ENCODE data around the gene CLMP. TPM values are rescaled to one million over a fixed set of nuclear protein-coding genes. Genes with fewer than 3 reads are reported as not detected.

The CLMP gene
- polyA plus RNA-seq, 3 donors from 2014 or later: 0.11 to 0.58 TPM; not detected in 1

DNA sequence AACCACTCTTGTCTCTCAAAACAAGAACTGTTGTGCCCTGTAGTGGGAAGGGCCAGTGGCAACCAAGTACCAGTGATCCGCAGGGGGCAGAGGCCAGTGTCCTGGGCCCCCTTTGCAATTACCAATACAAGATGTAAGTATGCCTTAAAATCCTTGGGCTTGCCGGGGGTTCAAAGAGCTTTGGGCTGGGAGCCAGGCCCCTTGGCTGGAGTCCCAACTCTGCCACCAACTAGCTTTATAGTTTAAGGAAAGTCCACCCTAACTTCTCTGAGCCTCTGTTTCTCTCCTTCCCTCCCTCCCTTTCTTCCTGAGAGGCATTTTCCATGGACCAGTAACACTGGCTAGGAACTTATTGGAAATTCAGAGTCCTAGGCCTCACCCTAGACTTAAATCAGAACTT, 15.5 kb downstream of the CLMP start:
- Mint-ChIP-seq H3K27ac (no peak overlapping the region), H3K9me3 (no peaks in the 10 kb centered on the region), H3K4me1 (no peaks in the 10 kb centered on the region), H3K27me3 (ENCODE audit: low read depth in 3 of 3) (peaks cover 0 to 12% (median 2%) of the 10 kb centered on the region in 3 donors), H3K4me3 (no peak overlapping the region), H3K36me3 (peaks cover 0 to 4% (median 0%) of the 10 kb centered on the region in 3 donors)
- DNase-seq: no peak

DNA sequence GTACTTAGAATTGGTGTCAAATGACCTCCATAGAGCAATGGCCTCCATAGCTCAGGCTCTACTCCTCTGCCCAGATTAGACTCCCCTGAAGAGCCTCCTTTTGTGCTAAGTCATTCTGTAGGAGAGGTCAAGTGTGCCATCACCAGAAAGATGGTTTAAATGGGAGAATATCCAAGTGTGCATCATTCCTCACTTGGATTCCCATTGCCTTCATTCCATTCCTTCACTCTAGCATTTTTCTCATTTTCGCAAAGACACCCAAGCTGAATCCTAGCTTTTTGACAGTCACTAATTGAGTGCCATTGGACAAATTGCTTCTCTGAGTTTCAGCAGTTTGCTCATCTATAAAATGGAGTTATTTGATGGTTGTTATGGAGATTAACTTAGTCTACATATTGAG, 16.9 kb downstream of the CLMP start:
- H3K9me3 Mint-ChIP-seq: no peaks in the 10 kb centered on the region
- DNase-seq: no peak
- no peak overlapping the region for H3K27ac Mint-ChIP-seq
- no peak overlapping the region for H3K4me3 Mint-ChIP-seq
- H3K36me3 Mint-ChIP-seq: peaks cover 0 to 4% (median 0%) of the 10 kb centered on the region in 3 donors
- H3K4me1 Mint-ChIP-seq: no peaks in the 10 kb centered on the region
- peaks cover 0 to 12% (median 2%) of the 10 kb centered on the region in 3 donors for H3K27me3 Mint-ChIP-seq (ENCODE audit: low read depth in 3 of 3)

DNA sequence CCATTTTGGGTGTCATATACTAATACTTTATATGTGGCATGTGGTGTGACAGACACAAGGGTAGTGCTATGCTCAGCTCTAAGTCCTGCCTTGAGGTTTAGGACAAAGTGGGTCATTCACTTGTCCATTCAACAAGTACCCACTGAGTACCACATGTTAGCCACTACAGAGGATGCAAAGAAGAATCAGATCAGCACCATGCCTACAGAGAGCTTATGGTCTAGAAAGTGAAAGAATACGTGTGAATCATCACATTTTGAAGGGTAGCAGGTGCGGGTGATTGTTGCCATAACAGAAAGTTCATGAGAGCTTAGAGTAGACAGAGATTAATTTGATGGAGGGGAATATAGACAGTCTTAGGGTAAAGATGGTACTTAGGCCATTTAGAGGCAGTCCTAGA, 18.3 kb downstream of the CLMP start:
- no peaks in the 10 kb centered on the region for H3K4me1 Mint-ChIP-seq
- H3K4me3 Mint-ChIP-seq: no peak overlapping the region
- peaks cover 0 to 4% (median 0%) of the 10 kb centered on the region in 3 donors for H3K36me3 Mint-ChIP-seq
- no peaks in the 10 kb centered on the region for H3K9me3 Mint-ChIP-seq
- H3K27ac Mint-ChIP-seq: no peak overlapping the region
- DNase-seq: no peak
- H3K27me3 Mint-ChIP-seq (ENCODE audit: low read depth in 3 of 3): peaks cover 0 to 10% (median 2%) of the 10 kb centered on the region in 3 donors

GRCh38 chr11:123174196-123175183, 20.6 kb downstream of the CLMP start:
- no peak overlapping the region for H3K27ac Mint-ChIP-seq

GRCh38 chr11:123173856-123174186, 21.2 kb downstream of the CLMP start:
- no peak overlapping the region for H3K27ac Mint-ChIP-seq
- no peak for DNase-seq
- no peaks in the 10 kb centered on the region for H3K4me1 Mint-ChIP-seq
- no peaks in the 10 kb centered on the region for H3K9me3 Mint-ChIP-seq
- peaks cover 0 to 3% (median 3%) of the 10 kb centered on the region in 3 donors for H3K27me3 Mint-ChIP-seq (ENCODE audit: low read depth in 3 of 3)
- no peak overlapping the region for H3K4me3 Mint-ChIP-seq
- peaks cover 0 to 4% (median 0%) of the 10 kb centered on the region in 3 donors for H3K36me3 Mint-ChIP-seq

More at GRCh38 chr11:123174196-123175183, 20.6 kb downstream of the CLMP start:
- no peak for DNase-seq
- H3K4me3 Mint-ChIP-seq: no peak overlapping the region
- H3K27me3 Mint-ChIP-seq (ENCODE audit: low read depth in 3 of 3): peaks cover 0 to 2% (median 2%) of the 10 kb centered on the region in 3 donors
- H3K9me3 Mint-ChIP-seq: no peaks in the 10 kb centered on the region
- H3K4me1 Mint-ChIP-seq: no peaks in the 10 kb centered on the region
- H3K36me3 Mint-ChIP-seq: peaks cover 0 to 4% (median 0%) of the 10 kb centered on the region in 3 donors

- peaks cover 0 to 2% (median 2%) of the 10 kb centered on the region in 3 donors for H3K27me3 Mint-ChIP-seq (ENCODE audit: low read depth in 3 of 3)
- H3K36me3 Mint-ChIP-seq: no peaks in the 10 kb centered on the region
- no peak overlapping the region for H3K4me3 Mint-ChIP-seq
- no peaks in the 10 kb centered on the region for H3K4me1 Mint-ChIP-seq
- no peak overlapping the region for H3K27ac Mint-ChIP-seq
- no peaks in the 10 kb centered on the region for H3K9me3 Mint-ChIP-seq
- DNase-seq: no peak
These were observed 21.8 kb downstream of the CLMP start for GRCh38 chr11:123173040-123173855.

- DNase-seq: no peak
- Mint-ChIP-seq H3K4me1 (no peaks in the 10 kb centered on the region), H3K27ac (no peak overlapping the region), H3K9me3 (no peaks in the 10 kb centered on the region), H3K27me3 (ENCODE audit: low read depth in 3 of 3) (peaks cover 0 to 2% (median 2%) of the 10 kb centered on the region in 3 donors), H3K4me3 (no peak overlapping the region), H3K36me3 (no peaks in the 10 kb centered on the region)
These were observed 24.1 kb downstream of the CLMP start for GRCh38 chr11:123170929-123171328.

DNA sequence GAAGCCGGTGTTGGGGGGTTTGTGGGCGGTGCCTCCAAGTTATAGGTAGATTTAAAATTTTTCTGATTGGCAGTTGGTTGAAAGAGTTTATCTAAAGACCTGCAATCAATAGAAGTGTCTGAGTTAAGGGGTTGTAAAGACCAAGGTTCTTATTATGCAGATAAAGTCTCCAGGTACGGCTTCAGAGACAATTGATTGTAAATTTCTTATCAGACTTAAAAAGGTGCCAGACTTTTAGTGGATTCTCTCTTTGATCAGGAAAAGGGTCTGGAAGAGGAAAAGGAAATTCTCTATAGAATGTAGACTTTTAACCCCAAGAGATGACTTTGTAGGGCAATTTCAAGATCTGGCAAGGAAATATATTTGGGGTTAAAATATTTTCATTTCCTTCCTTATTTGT, 25.2 kb downstream of the CLMP start:
- no peak overlapping the region for H3K27ac Mint-ChIP-seq
- DNase-seq: no peak
- H3K4me3 Mint-ChIP-seq: no peak overlapping the region
- no peaks in the 10 kb centered on the region for H3K4me1 Mint-ChIP-seq
- H3K36me3 Mint-ChIP-seq: no peaks in the 10 kb centered on the region
- peaks cover 0 to 2% (median 2%) of the 10 kb centered on the region in 3 donors for H3K27me3 Mint-ChIP-seq (ENCODE audit: low read depth in 3 of 3)
- no peaks in the 10 kb centered on the region for H3K9me3 Mint-ChIP-seq

DNA sequence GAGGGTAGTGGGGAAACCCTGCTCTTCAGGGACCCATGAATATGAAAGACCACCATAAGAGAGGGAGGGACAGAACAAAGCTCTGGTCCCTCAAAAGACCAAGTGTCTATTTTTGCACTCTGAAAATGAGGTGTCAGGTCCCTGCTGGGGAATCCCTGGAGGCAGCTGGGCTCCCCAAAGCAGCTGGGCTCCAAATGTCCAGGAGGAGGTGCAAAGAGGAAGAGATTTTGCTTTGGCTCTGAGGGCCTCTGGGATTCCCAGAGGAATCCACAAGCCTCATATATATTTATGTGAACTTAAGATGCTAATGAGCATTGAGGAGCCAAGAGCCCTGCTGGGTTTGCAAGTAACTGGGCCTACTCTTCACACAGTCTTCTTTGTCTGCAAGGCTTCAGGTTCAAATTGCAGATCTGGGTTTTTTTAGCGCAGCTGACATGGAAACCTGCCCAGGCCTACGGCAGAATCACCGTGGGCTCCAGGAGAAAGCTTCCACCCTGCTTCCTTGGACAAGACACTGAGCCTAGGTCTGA, 26.0 kb downstream of the CLMP start:
- Mint-ChIP-seq H3K4me1 (no peaks in the 10 kb centered on the region), H3K27ac (no peak overlapping the region), H3K9me3 (no peaks in the 10 kb centered on the region), H3K27me3 (ENCODE audit: low read depth in 3 of 3) (peaks cover 0 to 2% (median 2%) of the 10 kb centered on the region in 3 donors), H3K4me3 (no peak overlapping the region), H3K36me3 (no peaks in the 10 kb centered on the region)
- no peak for DNase-seq

- no peaks in the 10 kb centered on the region for H3K9me3 Mint-ChIP-seq
- no peaks in the 10 kb centered on the region for H3K4me1 Mint-ChIP-seq
- H3K27me3 Mint-ChIP-seq (ENCODE audit: low read depth in 3 of 3): peaks cover 0 to 2% (median 2%) of the 10 kb centered on the region in 3 donors
- H3K36me3 Mint-ChIP-seq: no peaks in the 10 kb centered on the region
- H3K4me3 Mint-ChIP-seq: no peak overlapping the region
- H3K27ac Mint-ChIP-seq: no peak overlapping the region
- no peak for DNase-seq
These were observed 26.8 kb downstream of the CLMP start for GRCh38 chr11:123168241-123168640.

DNA sequence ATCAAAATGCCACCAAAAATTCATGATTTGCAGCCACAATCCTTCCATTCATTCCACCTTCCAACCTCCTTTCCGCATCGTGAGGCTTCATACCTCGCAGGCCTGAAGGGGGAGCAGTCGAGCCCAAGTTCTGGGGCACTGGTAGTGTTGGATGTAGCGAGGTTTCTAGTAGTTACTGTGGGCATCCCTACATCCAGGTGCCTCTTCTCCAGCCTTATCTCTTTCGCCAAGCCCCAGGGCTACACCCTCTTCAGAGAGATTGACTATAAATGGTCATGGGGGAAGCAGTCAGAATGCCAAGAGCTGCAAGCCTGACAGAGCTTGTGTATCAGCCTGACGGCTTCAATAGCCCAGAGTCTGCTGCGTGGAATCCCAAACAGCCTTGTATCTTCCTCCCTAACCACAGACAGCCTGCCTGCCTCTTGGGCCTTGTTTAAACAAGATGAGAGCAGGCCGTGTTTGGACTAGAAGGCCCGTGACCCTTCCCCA, 28.9 kb downstream of the CLMP start:
- DNase-seq: peak in 1 of 3 donors; percentile 7
- Mint-ChIP-seq H3K27ac (no peak overlapping the region), H3K4me1 (no peaks in the 10 kb centered on the region), H3K9me3 (no peaks in the 10 kb centered on the region), H3K4me3 (no peak overlapping the region), H3K36me3 (no peaks in the 10 kb centered on the region), H3K27me3 (ENCODE audit: low read depth in 3 of 3) (peaks cover 0 to 4% (median 2%) of the 10 kb centered on the region in 3 donors)

DNA sequence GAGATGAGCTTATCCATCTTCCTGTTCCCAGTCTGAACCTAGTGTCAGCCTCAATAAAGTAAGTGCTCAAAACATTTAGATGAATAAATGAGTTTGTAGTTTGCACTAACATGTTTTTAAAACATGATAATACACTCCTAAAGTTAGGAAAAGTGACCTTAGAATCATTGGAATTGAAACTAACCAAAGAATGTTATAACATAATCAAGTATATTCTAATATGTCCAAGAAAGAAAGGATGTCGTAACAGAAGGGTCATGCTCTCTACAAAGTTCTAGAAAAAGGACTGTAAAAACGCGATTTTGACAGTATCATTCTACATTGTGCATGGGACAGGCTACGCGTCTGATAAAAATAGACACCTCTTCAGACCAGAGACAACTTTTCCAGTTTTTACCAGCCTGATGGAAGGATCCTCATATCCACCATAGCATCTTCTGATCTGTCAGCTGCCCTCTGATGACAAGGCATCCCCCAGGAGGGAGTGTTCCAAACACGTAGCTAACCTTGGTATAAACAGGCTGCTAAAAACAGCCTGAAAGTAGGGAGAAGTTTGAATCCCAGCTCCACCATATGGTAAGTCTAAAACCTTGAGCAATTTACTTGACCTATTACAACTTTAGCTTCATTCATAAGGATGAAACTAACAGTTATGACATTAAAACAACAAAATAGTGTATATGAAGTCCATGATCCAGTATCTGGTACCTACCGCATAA, 30.2 kb downstream of the CLMP start:
- no peak for DNase-seq
- no peaks in the 10 kb centered on the region for H3K36me3 Mint-ChIP-seq
- H3K4me3 Mint-ChIP-seq: no peak overlapping the region
- no peaks in the 10 kb centered on the region for H3K4me1 Mint-ChIP-seq
- no peak overlapping the region for H3K27ac Mint-ChIP-seq
- peaks cover 0 to 4% (median 2%) of the 10 kb centered on the region in 3 donors for H3K27me3 Mint-ChIP-seq (ENCODE audit: low read depth in 3 of 3)
- no peaks in the 10 kb centered on the region for H3K9me3 Mint-ChIP-seq

DNA sequence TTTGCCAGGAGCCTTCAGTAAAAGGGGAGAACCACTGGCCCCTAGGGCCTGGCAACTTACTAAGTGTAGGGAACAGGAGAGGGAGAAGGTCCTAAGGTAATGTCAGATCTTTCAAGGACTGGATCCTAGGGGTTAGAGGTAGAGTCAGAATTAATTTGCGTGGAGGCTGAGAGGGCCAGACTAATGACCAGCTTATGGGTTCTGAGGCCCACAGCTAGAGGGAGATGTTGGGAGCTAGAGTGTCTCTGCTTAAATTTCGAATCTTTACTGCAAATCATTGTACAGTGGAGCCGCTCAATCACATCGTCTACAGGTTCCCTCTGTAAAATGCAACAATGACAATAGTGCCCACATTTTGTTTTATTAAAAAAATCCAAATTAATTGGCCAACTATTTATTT, 31.4 kb downstream of the CLMP start:
- Mint-ChIP-seq H3K9me3 (no peaks in the 10 kb centered on the region), H3K4me1 (peaks cover 6 to 8% of the 10 kb centered on the region in 2 donors), H3K4me3 (no peak overlapping the region), H3K27me3 (ENCODE audit: low read depth in 3 of 3) (peaks cover 0 to 2% (median 0%) of the 10 kb centered on the region in 3 donors), H3K27ac (no peak overlapping the region), H3K36me3 (no peaks in the 10 kb centered on the region)
- no peak for DNase-seq

Data from immature natural killer cell (primary cell).